Measurements from ENCODE around the gene HERPUD1.

The HERPUD1 gene

GRCh38 chr16:56897026-56897799 lies 34.7 kb upstream of the HERPUD1 start:
- no peak overlapping the region for H3K4me3 Mint-ChIP-seq
- H3K4me1 Mint-ChIP-seq (ENCODE audit: low read depth): peaks cover 17% of the 10 kb centered on the region
- peaks cover 23% of the 10 kb centered on the region for H3K27me3 Mint-ChIP-seq (ENCODE audit: low read depth)
- no peak overlapping the region for H3K27ac Mint-ChIP-seq
- H3K36me3 Mint-ChIP-seq (ENCODE audit: low read depth): no peaks in the 10 kb centered on the region
- H3K9me3 Mint-ChIP-seq: no peaks in the 10 kb centered on the region

GRCh38 chr16:56898847-56899246 lies 33.1 kb upstream of the HERPUD1 start:
- peaks cover 17% of the 10 kb centered on the region for H3K4me1 Mint-ChIP-seq (ENCODE audit: low read depth)
- no peak overlapping the region for H3K27ac Mint-ChIP-seq
- peaks cover 23% of the 10 kb centered on the region for H3K27me3 Mint-ChIP-seq (ENCODE audit: low read depth)
- no peaks in the 10 kb centered on the region for H3K36me3 Mint-ChIP-seq (ENCODE audit: low read depth)
- no peak overlapping the region for H3K4me3 Mint-ChIP-seq
- H3K9me3 Mint-ChIP-seq: no peaks in the 10 kb centered on the region

- H3K4me1 Mint-ChIP-seq (ENCODE audit: low read depth): peaks cover 9% of the 10 kb centered on the region
- H3K36me3 Mint-ChIP-seq (ENCODE audit: low read depth): no peaks in the 10 kb centered on the region
- no peak overlapping the region for H3K4me3 Mint-ChIP-seq
- H3K9me3 Mint-ChIP-seq: no peaks in the 10 kb centered on the region
- no peak overlapping the region for H3K27ac Mint-ChIP-seq
- H3K27me3 Mint-ChIP-seq (ENCODE audit: low read depth): peaks cover 30% of the 10 kb centered on the region
These were observed 28.1 kb upstream of the HERPUD1 start for GRCh38 chr16:56903866-56904265.

GRCh38 chr16:56907401-56907800 lies 24.5 kb upstream of the HERPUD1 start:
- H3K9me3 Mint-ChIP-seq: no peaks in the 10 kb centered on the region
- H3K27me3 Mint-ChIP-seq (ENCODE audit: low read depth): peaks cover 11% of the 10 kb centered on the region
- H3K36me3 Mint-ChIP-seq (ENCODE audit: low read depth): no peaks in the 10 kb centered on the region
- H3K4me1 Mint-ChIP-seq (ENCODE audit: low read depth): peaks cover 21% of the 10 kb centered on the region
- H3K27ac Mint-ChIP-seq: no peak overlapping the region
- no peak overlapping the region for H3K4me3 Mint-ChIP-seq

GRCh38 chr16:56909527-56909979 lies 22.4 kb upstream of the HERPUD1 start:
- Mint-ChIP-seq H3K9me3 (no peaks in the 10 kb centered on the region), H3K27ac (no peak overlapping the region), H3K4me1 (ENCODE audit: low read depth) (peaks cover 24% of the 10 kb centered on the region)

GRCh38 chr16:56910112-56910511 lies 21.8 kb upstream of the HERPUD1 start:
- H3K27ac Mint-ChIP-seq: no peak overlapping the region
- H3K9me3 Mint-ChIP-seq: no peaks in the 10 kb centered on the region
- no peak overlapping the region for H3K4me3 Mint-ChIP-seq
- H3K36me3 Mint-ChIP-seq (ENCODE audit: low read depth): no peaks in the 10 kb centered on the region
- H3K27me3 Mint-ChIP-seq (ENCODE audit: low read depth): peaks cover 11% of the 10 kb centered on the region
- peaks cover 24% of the 10 kb centered on the region for H3K4me1 Mint-ChIP-seq (ENCODE audit: low read depth)

More at GRCh38 chr16:56909527-56909979, 22.4 kb upstream of the HERPUD1 start:
- no peaks in the 10 kb centered on the region for H3K36me3 Mint-ChIP-seq (ENCODE audit: low read depth)
- H3K27me3 Mint-ChIP-seq (ENCODE audit: low read depth): peaks cover 11% of the 10 kb centered on the region
- no peak overlapping the region for H3K4me3 Mint-ChIP-seq

- Mint-ChIP-seq H3K27me3 (ENCODE audit: low read depth) (peaks cover 8% of the 10 kb centered on the region), H3K36me3 (ENCODE audit: low read depth) (no peaks in the 10 kb centered on the region), H3K27ac (peak overlapping the region; percentile 22), H3K9me3 (no peaks in the 10 kb centered on the region), H3K4me1 (ENCODE audit: low read depth) (peaks cover 24% of the 10 kb centered on the region), H3K4me3 (no peak overlapping the region)
These were observed 21.0 kb upstream of the HERPUD1 start for GRCh38 chr16:56910654-56911539.

GRCh38 chr16:56911771-56912571 lies 20.0 kb upstream of the HERPUD1 start:
- H3K4me1 Mint-ChIP-seq (ENCODE audit: low read depth): peaks cover 29% of the 10 kb centered on the region

GRCh38 chr16:56912746-56913708 lies 18.9 kb upstream of the HERPUD1 start:
- H3K4me3 Mint-ChIP-seq: no peak overlapping the region
- peaks cover 4% of the 10 kb centered on the region for H3K36me3 Mint-ChIP-seq (ENCODE audit: low read depth)
- H3K27me3 Mint-ChIP-seq (ENCODE audit: low read depth): peaks cover 10% of the 10 kb centered on the region
- H3K4me1 Mint-ChIP-seq (ENCODE audit: low read depth): peaks cover 40% of the 10 kb centered on the region
- H3K27ac Mint-ChIP-seq: no peak overlapping the region
- no peaks in the 10 kb centered on the region for H3K9me3 Mint-ChIP-seq

More at GRCh38 chr16:56911771-56912571, 20.0 kb upstream of the HERPUD1 start:
- Mint-ChIP-seq H3K9me3 (no peaks in the 10 kb centered on the region), H3K4me3 (no peak overlapping the region), H3K27ac (no peak overlapping the region), H3K36me3 (ENCODE audit: low read depth) (no peaks in the 10 kb centered on the region), H3K27me3 (ENCODE audit: low read depth) (peaks cover 5% of the 10 kb centered on the region)

GRCh38 chr16:56914896-56915295 lies 17.0 kb upstream of the HERPUD1 start:
- Mint-ChIP-seq H3K27me3 (ENCODE audit: low read depth) (peaks cover 7% of the 10 kb centered on the region), H3K36me3 (ENCODE audit: low read depth) (peaks cover 7% of the 10 kb centered on the region)

GRCh38 chr16:56915336-56916119 lies 16.4 kb upstream of the HERPUD1 start:
- peaks cover 7% of the 10 kb centered on the region for H3K27me3 Mint-ChIP-seq (ENCODE audit: low read depth)
- no peaks in the 10 kb centered on the region for H3K9me3 Mint-ChIP-seq
- H3K4me1 Mint-ChIP-seq (ENCODE audit: low read depth): peaks cover 53% of the 10 kb centered on the region
- no peak overlapping the region for H3K4me3 Mint-ChIP-seq
- peaks cover 7% of the 10 kb centered on the region for H3K36me3 Mint-ChIP-seq (ENCODE audit: low read depth)
- H3K27ac Mint-ChIP-seq: no peak overlapping the region

More at GRCh38 chr16:56914896-56915295, 17.0 kb upstream of the HERPUD1 start:
- Mint-ChIP-seq H3K9me3 (no peaks in the 10 kb centered on the region), H3K4me3 (no peak overlapping the region), H3K27ac (no peak overlapping the region), H3K4me1 (ENCODE audit: low read depth) (peaks cover 50% of the 10 kb centered on the region)

- Mint-ChIP-seq H3K4me3 (peak overlapping the region; percentile 77), H3K4me1 (ENCODE audit: low read depth) (peaks cover 42% of the 10 kb centered on the region)
These were observed 15.2 kb upstream of the HERPUD1 start for GRCh38 chr16:56916571-56917403.

More at GRCh38 chr16:56916571-56917403, 15.2 kb upstream of the HERPUD1 start:
- H3K9me3 Mint-ChIP-seq: no peaks in the 10 kb centered on the region
- H3K27me3 Mint-ChIP-seq (ENCODE audit: low read depth): peaks cover 7% of the 10 kb centered on the region
- peaks cover 7% of the 10 kb centered on the region for H3K36me3 Mint-ChIP-seq (ENCODE audit: low read depth)
- H3K27ac Mint-ChIP-seq: peak overlapping the region; percentile 93
